HEK293 (cell line): Measurements from ENCODE around the gene CAMKK1.

Experiments used
- CTCF ChIA-PET: fragments of 350-600 bp; formaldehyde crosslinking; extraction: SDS; loops from one replicate; lab custom pipeline; 2021; ENCODE audit warnings: antibody characterized with exemption; lab: Yijun Ruan, JAX
- POLR2A ChIA-PET: fragments of 300-600 bp; formaldehyde crosslinking; extraction: SDS; loops from one replicate; lab custom pipeline; 2020; ENCODE audit warnings: antibody characterized with exemption, inconsistent platforms; lab: Yijun Ruan, JAX
- H3K27ac ChIP-seq: fragments of 200-500 bp; sonication (Bioruptor generic); 2 replicates; pipeline ENCODE4 v1.5.1; 2014; ENCODE audit warnings: low read depth, low read length, control low read depth, inconsistent platforms; ENCODE audit errors: extremely low read depth
- H3K36me3 ChIP-seq, 2 experiments: fragments of 200-500 bp in 1 of 2; sonication (Bioruptor generic) in 1 of 2; 1 replicate in 1 of 2; 2 replicates in 1 of 2; pipeline ENCODE4 v1.5.1; 2014 to 2017; ENCODE audit warnings: inconsistent platforms in 2 of 2, low read length in 2 of 2; ENCODE audit not compliant: control insufficient read depth in 2 of 2, insufficient read depth in 1 of 2
- H3K4me1 ChIP-seq: fragments of 200-500 bp; sonication (Bioruptor generic); 2 replicates; pipeline ENCODE4 v1.5.1; 2014; ENCODE audit warnings: mild to moderate bottlenecking, low read length, inconsistent platforms; ENCODE audit not compliant: control insufficient read depth, insufficient read depth
- H3K4me3 ChIP-seq: 2 replicates; pipeline ENCODE4 v1.5.1; 2011; ENCODE audit warnings: low read depth, mild to moderate bottlenecking, control low read depth, low read length, moderate library complexity
- H3K9me3 ChIP-seq: fragments of 200-500 bp; sonication (Bioruptor generic); 2 replicates; pipeline ENCODE4 v1.5.1; 2014; ENCODE audit warnings: low read depth, low read length, inconsistent platforms; ENCODE audit not compliant: control insufficient read depth, insufficient read depth
- BCL11B ChIP-seq: fragments of 450-650 bp; formaldehyde crosslinking; IDR thresholded peaks from 2 replicates; pipeline ENCODE4 v1.5.1; 2016; ENCODE audit warnings: low read depth, missing biosample characterization, missing genetic modification characterization
- BCL6B ChIP-seq: fragments of 450-650 bp; formaldehyde crosslinking; IDR thresholded peaks from 2 replicates; pipeline ENCODE4 v1.5.1; 2017; ENCODE audit warnings: missing biosample characterization, missing genetic modification characterization
- KLF9 ChIP-seq: fragments of 450-650 bp; formaldehyde crosslinking; IDR thresholded peaks from 2 replicates; pipeline ENCODE4 v1.5.1; 2016; ENCODE audit warnings: missing biosample characterization, missing genetic modification characterization, low read depth
- PRDM6 ChIP-seq: fragments of 450-650 bp; formaldehyde crosslinking; IDR thresholded peaks from 2 replicates; pipeline ENCODE4 v1.5.1; 2017; ENCODE audit warnings: missing biosample characterization, missing genetic modification characterization
- ZNF121 ChIP-seq: fragments of 450-650 bp; formaldehyde crosslinking; IDR thresholded peaks from 2 replicates; pipeline ENCODE4 v1.5.1; 2016; ENCODE audit warnings: missing biosample characterization, missing genetic modification characterization
- ZNF146 ChIP-seq: fragments of 450-650 bp; formaldehyde crosslinking; IDR thresholded peaks from 2 replicates; pipeline ENCODE4 v1.5.1; 2016; ENCODE audit warnings: missing biosample characterization, missing genetic modification characterization
- ZNF16 ChIP-seq: fragments of 450-650 bp; formaldehyde crosslinking; IDR thresholded peaks from 2 replicates; pipeline ENCODE4 v1.5.1; 2016; ENCODE audit warnings: low read depth, missing biosample characterization, missing genetic modification characterization
- ZNF24 ChIP-seq: fragments of 450-650 bp; formaldehyde crosslinking; IDR thresholded peaks from 2 replicates; pipeline ENCODE4 v1.5.1; 2016; ENCODE audit warnings: missing biosample characterization, missing genetic modification characterization
- ZNF266 ChIP-seq: fragments of 450-650 bp; formaldehyde crosslinking; IDR thresholded peaks from 2 replicates; pipeline ENCODE4 v1.5.1; 2016; ENCODE audit warnings: missing biosample characterization, missing genetic modification characterization, low read depth
- ZNF433 ChIP-seq: fragments of 450-650 bp; formaldehyde crosslinking; IDR thresholded peaks from 2 replicates; pipeline ENCODE4 v1.5.1; 2016; ENCODE audit warnings: missing biosample characterization, missing genetic modification characterization, low read depth
- ZNF701 ChIP-seq: fragments of 450-650 bp; formaldehyde crosslinking; IDR thresholded peaks from 2 replicates; pipeline ENCODE4 v1.5.1; 2016; ENCODE audit warnings: missing biosample characterization, missing genetic modification characterization
- ZNF768 ChIP-seq: fragments of 450-650 bp; formaldehyde crosslinking; IDR thresholded peaks from 2 replicates; pipeline ENCODE4 v1.5.1; 2018; ENCODE audit warnings: missing biosample characterization, mild to moderate bottlenecking, missing genetic modification characterization
- ZNF791 ChIP-seq: fragments of 450-650 bp; formaldehyde crosslinking; IDR thresholded peaks from 2 replicates; pipeline ENCODE4 v1.5.1; 2016; ENCODE audit warnings: missing biosample characterization, missing genetic modification characterization
- TF ChIP-seq, protein P1 (sequence below): fragments of 450-650 bp; formaldehyde crosslinking; IDR thresholded peaks from 2 replicates; pipeline ENCODE4 v1.5.1; 2016; ENCODE audit warnings: missing biosample characterization, missing genetic modification characterization
- TF ChIP-seq, protein P2 (sequence below): fragments of 450-650 bp; formaldehyde crosslinking; IDR thresholded peaks from 2 replicates; pipeline ENCODE4 v1.5.1; 2017; ENCODE audit warnings: missing biosample characterization, missing genetic modification characterization
- TF ChIP-seq, protein P3 (sequence below): fragments of 450-650 bp; formaldehyde crosslinking; IDR thresholded peaks from 2 replicates; pipeline ENCODE4 v1.5.1; 2016; ENCODE audit warnings: missing biosample characterization, missing genetic modification characterization

CAMKK1 gene

DNA sequence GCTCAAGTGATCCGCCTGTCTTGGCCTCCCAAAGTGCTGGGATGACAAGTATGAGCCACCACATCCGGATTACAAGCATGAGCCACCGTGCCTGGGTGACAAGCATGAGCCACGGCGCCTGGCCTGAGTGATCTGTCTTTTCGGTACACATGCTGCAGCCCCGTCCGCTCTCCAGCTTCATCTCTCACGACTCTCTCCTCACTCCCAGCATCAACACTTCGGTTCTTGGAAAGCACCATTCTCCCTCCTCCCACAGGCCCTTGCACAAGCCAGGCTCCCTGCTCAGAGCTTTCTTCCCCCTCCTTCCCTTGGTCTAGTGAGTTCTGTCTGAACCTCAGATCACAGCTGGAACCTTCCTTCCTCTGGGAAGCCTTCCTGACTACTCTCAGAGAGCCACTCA, 40.3 kb downstream of the CAMKK1 start:
- Histone ChIP-seq H3K4me1 (no peaks in the 10 kb centered on the region), H3K27ac (no peak overlapping the region), H3K36me3 (no peaks in the 10 kb centered on the region), H3K4me3 (no peak overlapping the region), H3K9me3 (no peaks in the 10 kb centered on the region)
- ChIA-PET POLR2A (no interaction called here), CTCF (interaction anchor here (0.5 to 3.2 kb wide), 3 partner anchors 11 to 560 kb away, joined by 3 to 18 read pairs (median 3); no protein-coding TSS in a partner anchor)
- no peak for TF ChIP-seq ZNF121 (tag by site-specific recombination)
- TF ChIP-seq, protein P1, sequence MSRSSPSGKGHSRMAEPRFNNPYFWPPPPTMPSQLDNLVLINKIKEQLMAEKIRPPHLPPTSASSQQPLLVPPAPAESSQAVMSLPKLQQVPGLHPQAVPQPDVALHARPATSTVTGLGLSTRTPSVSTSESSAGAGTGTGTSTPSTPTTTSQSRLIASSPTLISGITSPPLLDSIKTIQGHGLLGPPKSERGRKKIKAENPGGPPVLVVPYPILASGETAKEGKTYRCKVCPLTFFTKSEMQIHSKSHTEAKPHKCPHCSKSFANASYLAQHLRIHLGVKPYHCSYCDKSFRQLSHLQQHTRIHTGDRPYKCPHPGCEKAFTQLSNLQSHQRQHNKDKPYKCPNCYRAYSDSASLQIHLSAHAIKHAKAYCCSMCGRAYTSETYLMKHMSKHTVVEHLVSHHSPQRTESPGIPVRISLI (tag by site-specific recombination), result no peak
- TF ChIP-seq ZNF266 (tag by site-specific recombination), result no peak
- TF ChIP-seq, protein P2, sequence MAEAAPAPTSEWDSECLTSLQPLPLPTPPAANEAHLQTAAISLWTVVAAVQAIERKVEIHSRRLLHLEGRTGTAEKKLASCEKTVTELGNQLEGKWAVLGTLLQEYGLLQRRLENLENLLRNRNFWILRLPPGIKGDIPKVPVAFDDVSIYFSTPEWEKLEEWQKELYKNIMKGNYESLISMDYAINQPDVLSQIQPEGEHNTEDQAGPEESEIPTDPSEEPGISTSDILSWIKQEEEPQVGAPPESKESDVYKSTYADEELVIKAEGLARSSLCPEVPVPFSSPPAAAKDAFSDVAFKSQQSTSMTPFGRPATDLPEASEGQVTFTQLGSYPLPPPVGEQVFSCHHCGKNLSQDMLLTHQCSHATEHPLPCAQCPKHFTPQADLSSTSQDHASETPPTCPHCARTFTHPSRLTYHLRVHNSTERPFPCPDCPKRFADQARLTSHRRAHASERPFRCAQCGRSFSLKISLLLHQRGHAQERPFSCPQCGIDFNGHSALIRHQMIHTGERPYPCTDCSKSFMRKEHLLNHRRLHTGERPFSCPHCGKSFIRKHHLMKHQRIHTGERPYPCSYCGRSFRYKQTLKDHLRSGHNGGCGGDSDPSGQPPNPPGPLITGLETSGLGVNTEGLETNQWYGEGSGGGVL (tag by site-specific recombination), result no peak
- TF ChIP-seq BCL11B (tag by site-specific recombination), result no peak
- no peak for TF ChIP-seq ZNF16 (tag by site-specific recombination)
- TF ChIP-seq ZNF768 (tag by site-specific recombination), result no peak
- TF ChIP-seq, protein P3, sequence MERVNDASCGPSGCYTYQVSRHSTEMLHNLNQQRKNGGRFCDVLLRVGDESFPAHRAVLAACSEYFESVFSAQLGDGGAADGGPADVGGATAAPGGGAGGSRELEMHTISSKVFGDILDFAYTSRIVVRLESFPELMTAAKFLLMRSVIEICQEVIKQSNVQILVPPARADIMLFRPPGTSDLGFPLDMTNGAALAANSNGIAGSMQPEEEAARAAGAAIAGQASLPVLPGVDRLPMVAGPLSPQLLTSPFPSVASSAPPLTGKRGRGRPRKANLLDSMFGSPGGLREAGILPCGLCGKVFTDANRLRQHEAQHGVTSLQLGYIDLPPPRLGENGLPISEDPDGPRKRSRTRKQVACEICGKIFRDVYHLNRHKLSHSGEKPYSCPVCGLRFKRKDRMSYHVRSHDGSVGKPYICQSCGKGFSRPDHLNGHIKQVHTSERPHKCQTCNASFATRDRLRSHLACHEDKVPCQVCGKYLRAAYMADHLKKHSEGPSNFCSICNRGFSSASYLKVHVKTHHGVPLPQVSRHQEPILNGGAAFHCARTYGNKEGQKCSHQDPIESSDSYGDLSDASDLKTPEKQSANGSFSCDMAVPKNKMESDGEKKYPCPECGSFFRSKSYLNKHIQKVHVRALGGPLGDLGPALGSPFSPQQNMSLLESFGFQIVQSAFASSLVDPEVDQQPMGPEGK (tag by site-specific recombination), result no peak
- TF ChIP-seq ZNF701 (tag by site-specific recombination), result no peak
- no peak for TF ChIP-seq BCL6B (tag by site-specific recombination)
- TF ChIP-seq ZNF24 (tag by site-specific recombination), result no peak
- TF ChIP-seq ZNF791 (tag by site-specific recombination), result no peak
- no peak for TF ChIP-seq PRDM6 (tag by site-specific recombination)
- TF ChIP-seq ZNF146, result no peak

GRCh38 chr17:3851461-3852100, 41.3 kb downstream of the CAMKK1 start:
- Histone ChIP-seq H3K9me3 (no peaks in the 10 kb centered on the region), H3K4me3 (no peak overlapping the region), H3K36me3 (no peaks in the 10 kb centered on the region), H3K4me1 (no peaks in the 10 kb centered on the region), H3K27ac (no peak overlapping the region)
- CTCF ChIA-PET, result interaction anchor here (0.6 to 3.2 kb wide), 3 partner anchors 12 to 114 kb away, joined by 7 to 18 read pairs (median 8); no protein-coding TSS in a partner anchor
- TF ChIP-seq KLF9 (tag by site-specific recombination), result 0 out of 2 replicates have a peak, but pooled peaks have one; percentile 21
- TF ChIP-seq ZNF433 (tag by site-specific recombination), result no peak
- POLR2A ChIA-PET, result no interaction called here
